Measurements from ENCODE around the gene WDR46.
A peak's percentile ranks its signal among the peaks of the same experiment; 100 is the strongest.

The WDR46 gene

DNA sequence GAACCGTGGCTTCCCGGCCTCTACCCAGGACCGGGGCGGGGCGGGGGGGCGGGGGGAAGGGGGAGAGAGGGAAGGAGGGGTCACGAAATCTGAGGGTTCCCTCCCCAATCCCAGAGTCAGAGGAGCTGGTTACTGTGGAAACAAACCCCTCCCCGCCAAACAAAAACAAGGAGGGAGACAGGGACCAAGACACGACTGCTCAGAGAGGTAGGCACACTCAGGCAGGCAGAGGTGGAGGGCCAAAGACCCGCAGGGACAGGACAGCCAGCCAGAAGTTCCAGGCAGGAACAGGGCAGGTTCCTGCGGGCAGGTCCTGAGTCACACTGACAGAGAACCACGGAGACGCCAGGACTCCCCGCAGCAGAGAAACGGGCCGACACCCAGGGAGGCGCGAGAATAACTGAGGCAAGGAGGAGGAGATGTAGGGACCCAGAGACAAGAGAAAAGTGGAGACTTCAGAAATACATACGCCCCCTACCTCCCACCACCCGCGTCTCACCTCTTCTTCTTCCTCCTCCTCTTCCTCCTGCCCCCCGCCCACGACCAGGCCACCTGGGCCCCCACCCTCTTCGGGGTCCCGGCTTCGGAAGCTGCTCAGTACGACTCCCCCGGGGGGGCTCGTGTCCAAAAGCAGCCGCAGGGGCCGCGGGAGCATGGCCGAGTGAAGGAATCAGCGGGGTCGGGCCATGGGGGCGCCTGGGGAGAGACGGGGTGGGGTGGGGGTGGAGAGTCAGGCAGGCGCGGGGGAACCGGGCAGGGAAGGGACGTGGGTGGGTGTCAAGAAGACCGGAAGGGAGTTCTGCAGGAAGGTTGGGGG, 9.1 kb upstream of the WDR46 start:
- Histone ChIP-seq H3K4me2 (ENCODE audit: low read length) (peak overlapping the region; percentile 70), H2AFZ (ENCODE audit: low read length) (no peak overlapping the region)

DNA sequence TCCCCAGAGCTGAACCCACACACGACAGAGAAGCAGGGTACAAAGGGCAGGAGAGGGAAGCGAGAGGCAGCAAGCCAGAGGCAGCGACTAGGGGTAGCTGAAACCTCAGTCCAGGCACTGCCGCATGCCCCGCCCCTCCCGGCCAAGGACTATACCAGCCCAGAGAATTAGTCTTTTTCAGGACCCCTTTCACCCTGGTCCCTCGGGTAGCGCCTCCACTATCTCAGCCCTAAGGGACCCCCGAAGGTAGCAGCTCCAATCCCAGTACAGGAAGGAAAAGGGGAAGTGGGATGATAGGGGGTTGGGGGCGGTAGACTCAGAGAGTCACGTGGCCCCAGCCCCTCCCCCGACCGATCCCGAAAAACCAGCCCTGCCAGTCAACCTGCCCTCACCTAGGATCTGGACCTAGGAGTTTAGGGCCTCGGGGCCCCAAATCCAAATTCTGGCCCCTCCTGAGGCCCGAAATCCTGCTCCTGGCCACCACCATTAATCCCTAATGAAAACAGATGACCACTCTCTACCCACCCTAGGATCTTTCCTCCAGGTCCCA, 8.4 kb upstream of the WDR46 start:
- Histone ChIP-seq H3K9me3 (ENCODE audit: low read length) (no peaks in the 10 kb centered on the region), H4K20me1 (ENCODE audit: insufficient read depth, low read length) (no peaks in the 10 kb centered on the region), H3K4me3 (ENCODE audit: low read depth, low read length, poor library complexity, severe bottlenecking) (peak overlapping the region; percentile 72), H3K79me2 (ENCODE audit: insufficient read depth, low read length) (no peaks in the 10 kb centered on the region), H3K9me2 (ENCODE audit: low read depth, low read length) (no peaks in the 10 kb centered on the region), H3K4me1 (ENCODE audit: insufficient read depth, low read length, severe bottlenecking) (peaks cover 13% of the 10 kb centered on the region), H3K36me3 (ENCODE audit: insufficient read depth, low read length) (peaks cover 21% of the 10 kb centered on the region; the same call in 1 of the 2 replicates), H3K9ac (ENCODE audit: low read length) (peak overlapping the region; percentile 30; the same call in 1 of the 2 replicates), H3K27me3 (ENCODE audit: insufficient read depth, low read length) (no peaks in the 10 kb centered on the region), H3K4me2 (ENCODE audit: low read length) (peak overlapping the region; percentile 70), H2AFZ (ENCODE audit: low read length) (no peak overlapping the region), H3F3A (ENCODE audit: insufficient read depth, low read length) (0 out of 2 replicates have a peak, but pooled peaks cover 5% of the 10 kb centered on the region), H3K27ac (ENCODE audit: low read depth, low read length, poor library complexity, severe bottlenecking) (no peak overlapping the region)
- TF ChIP-seq EZH2 (IDR thresholded peaks at IDR 0.05; ENCODE audit: borderline replicate concordance, low read length) = no peak
- TF ChIP-seq, protein P1, sequence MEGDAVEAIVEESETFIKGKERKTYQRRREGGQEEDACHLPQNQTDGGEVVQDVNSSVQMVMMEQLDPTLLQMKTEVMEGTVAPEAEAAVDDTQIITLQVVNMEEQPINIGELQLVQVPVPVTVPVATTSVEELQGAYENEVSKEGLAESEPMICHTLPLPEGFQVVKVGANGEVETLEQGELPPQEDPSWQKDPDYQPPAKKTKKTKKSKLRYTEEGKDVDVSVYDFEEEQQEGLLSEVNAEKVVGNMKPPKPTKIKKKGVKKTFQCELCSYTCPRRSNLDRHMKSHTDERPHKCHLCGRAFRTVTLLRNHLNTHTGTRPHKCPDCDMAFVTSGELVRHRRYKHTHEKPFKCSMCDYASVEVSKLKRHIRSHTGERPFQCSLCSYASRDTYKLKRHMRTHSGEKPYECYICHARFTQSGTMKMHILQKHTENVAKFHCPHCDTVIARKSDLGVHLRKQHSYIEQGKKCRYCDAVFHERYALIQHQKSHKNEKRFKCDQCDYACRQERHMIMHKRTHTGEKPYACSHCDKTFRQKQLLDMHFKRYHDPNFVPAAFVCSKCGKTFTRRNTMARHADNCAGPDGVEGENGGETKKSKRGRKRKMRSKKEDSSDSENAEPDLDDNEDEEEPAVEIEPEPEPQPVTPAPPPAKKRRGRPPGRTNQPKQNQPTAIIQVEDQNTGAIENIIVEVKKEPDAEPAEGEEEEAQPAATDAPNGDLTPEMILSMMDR (IDR thresholded peaks at IDR 0.05; ENCODE audit: low read length) = no peak

More for the DNA sequence above, 9.1 kb upstream of the WDR46 start:
- Histone ChIP-seq H3K4me1 (ENCODE audit: insufficient read depth, low read length, severe bottlenecking) (peaks cover 13% of the 10 kb centered on the region), H3K4me3 (ENCODE audit: low read depth, low read length, poor library complexity, severe bottlenecking) (peak overlapping the region; percentile 72), H3K79me2 (ENCODE audit: insufficient read depth, low read length) (no peaks in the 10 kb centered on the region), H3K27ac (ENCODE audit: low read depth, low read length, poor library complexity, severe bottlenecking) (peak overlapping the region; percentile 93), H3F3A (ENCODE audit: insufficient read depth, low read length) (0 out of 2 replicates have a peak, but pooled peaks cover 5% of the 10 kb centered on the region), H4K20me1 (ENCODE audit: insufficient read depth, low read length) (no peaks in the 10 kb centered on the region), H3K36me3 (ENCODE audit: insufficient read depth, low read length) (peaks cover 20% of the 10 kb centered on the region), H3K9me2 (ENCODE audit: low read depth, low read length) (no peaks in the 10 kb centered on the region), H3K9ac (ENCODE audit: low read length) (peak overlapping the region; percentile 74), H3K27me3 (ENCODE audit: insufficient read depth, low read length) (no peaks in the 10 kb centered on the region), H3K9me3 (ENCODE audit: low read length) (no peaks in the 10 kb centered on the region)
- TF ChIP-seq EZH2 (IDR thresholded peaks at IDR 0.05; ENCODE audit: borderline replicate concordance, low read length) = no peak
- TF ChIP-seq, protein P1 (IDR thresholded peaks at IDR 0.05; ENCODE audit: low read length) = peak; percentile 48; the same call in 1 of the 2 replicates

DNA sequence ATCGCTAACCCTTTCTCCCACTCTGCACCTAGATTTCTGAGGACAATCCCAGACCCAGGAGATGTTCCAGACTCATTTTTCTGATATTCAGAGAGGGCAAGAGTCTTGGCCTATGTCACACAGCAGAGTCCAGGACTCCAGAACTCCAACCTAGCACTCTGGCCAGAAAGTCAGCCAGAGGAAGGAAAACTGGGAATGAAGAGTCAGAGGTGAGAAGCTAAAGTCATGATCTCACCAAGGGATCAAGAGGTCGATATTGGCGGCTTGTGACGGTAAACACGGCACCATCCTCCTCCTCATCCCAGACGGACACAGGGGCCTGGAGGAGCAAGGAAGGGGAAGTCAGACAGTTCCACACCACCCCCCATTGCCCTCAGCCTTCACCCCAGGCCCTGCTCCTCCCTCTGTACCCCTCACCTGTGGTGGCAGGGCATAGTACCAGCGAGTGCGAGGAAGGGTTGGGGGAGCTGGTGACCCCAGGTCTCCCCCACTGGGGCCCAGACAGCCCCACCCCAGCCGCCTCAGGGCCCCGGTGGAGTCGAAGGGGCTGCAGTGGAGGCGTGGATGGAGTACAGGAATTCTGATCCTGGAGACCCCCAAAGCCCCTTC, 7.9 kb upstream of the WDR46 start:
- H3K4me3 ChIP-seq (ENCODE audit: low read depth, low read length, poor library complexity, severe bottlenecking) = no peak overlapping the region
- no peaks in the 10 kb centered on the region for H3K27me3 ChIP-seq (ENCODE audit: insufficient read depth, low read length)
- no peaks in the 10 kb centered on the region for H3K9me3 ChIP-seq (ENCODE audit: low read length)
- H2AFZ ChIP-seq (ENCODE audit: low read length) = no peak overlapping the region
- no peaks in the 10 kb centered on the region for H4K20me1 ChIP-seq (ENCODE audit: insufficient read depth, low read length)
- peaks cover 13% of the 10 kb centered on the region for H3K4me1 ChIP-seq (ENCODE audit: insufficient read depth, low read length, severe bottlenecking)
- no peak overlapping the region for H3K9ac ChIP-seq (ENCODE audit: low read length)
- H3K79me2 ChIP-seq (ENCODE audit: insufficient read depth, low read length) = no peaks in the 10 kb centered on the region
- H3K27ac ChIP-seq (ENCODE audit: low read depth, low read length, poor library complexity, severe bottlenecking) = no peak overlapping the region
- 0 out of 2 replicates have a peak, but pooled peaks cover 5% of the 10 kb centered on the region for H3F3A ChIP-seq (ENCODE audit: insufficient read depth, low read length)
- H3K36me3 ChIP-seq (ENCODE audit: insufficient read depth, low read length) = peaks cover 26% of the 10 kb centered on the region; the same call in 1 of the 2 replicates
- TF ChIP-seq, protein P1 (IDR thresholded peaks at IDR 0.05; ENCODE audit: low read length) = no peak
- no peak for TF ChIP-seq EZH2 (IDR thresholded peaks at IDR 0.05; ENCODE audit: borderline replicate concordance, low read length)
- H3K4me2 ChIP-seq (ENCODE audit: low read length) = peak overlapping the region; percentile 70; the same call in 1 of the 2 replicates
- H3K9me2 ChIP-seq (ENCODE audit: low read depth, low read length) = no peaks in the 10 kb centered on the region
